ENCODE measurements around the gene ST3GAL3. TPM values are rescaled to one million over a fixed set of nuclear protein-coding genes. Genes with fewer than 3 reads are reported as not detected.

ST3GAL3 gene
- total and polyA plus RNA-seq, 12 donors, result 14.5 to 39.3 (median 31.7) TPM

DNA sequence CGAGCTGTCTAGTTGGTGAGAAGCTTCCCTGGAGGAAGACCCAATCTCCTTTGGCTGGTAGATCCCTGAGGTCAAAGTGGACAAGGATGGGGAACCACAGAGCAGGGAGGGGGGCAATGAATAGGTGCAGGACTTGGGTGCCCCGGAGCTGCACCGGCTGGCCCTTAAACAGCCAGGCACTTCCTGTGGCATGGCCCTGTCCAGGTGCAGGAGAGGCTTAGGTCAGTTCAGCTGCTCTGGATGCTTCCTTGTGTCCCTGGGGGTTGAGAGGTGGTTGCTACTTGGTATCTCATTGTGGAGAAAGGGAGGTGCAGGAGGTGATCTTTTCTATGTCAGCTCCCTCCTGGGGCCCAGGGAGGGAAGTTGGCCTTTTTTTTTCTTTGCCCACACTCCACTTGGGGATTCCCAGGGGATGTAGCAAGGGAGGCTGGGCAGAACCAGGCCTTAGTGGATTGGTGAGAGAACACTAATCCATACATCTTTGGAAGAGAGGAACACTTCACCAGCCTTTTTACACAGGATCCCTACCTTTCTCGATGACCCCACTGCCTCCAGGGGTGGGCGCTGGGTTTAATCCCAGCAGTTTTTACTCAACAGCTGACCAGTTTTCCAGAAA is 1.2 kb upstream of the ST3GAL3 start:
- ATAC-seq (peak in 1 of 8 donors; percentile 1), DNase-seq (no peak)
- Histone ChIP-seq H3K36me3 (peaks cover 0 to 64% (median 38%) of the 10 kb centered on the region in 9 donors), H3K9me3 (no peaks in the 10 kb centered on the region), H3K4me1 (peaks cover 6 to 32% (median 20%) of the 10 kb centered on the region in 9 donors), H3K27me3 (no peaks in the 10 kb centered on the region), H3K27ac (no peak overlapping the region), H3K4me3 (peak overlapping the region in 5 of 10 donors; percentile 76 to 96 (median 89))
- WGBS, 2 donors, result 74 to 85% methylated on average over 5 of the region's 5 CpGs
- intact Hi-C loops (cut with DNase I), result loop anchor here in 4 of 10 donors (5.0 to 10.0 kb wide), 4 partner anchors 49 to 241 kb away; partner anchors contain the start of genes KDM4A (in 2 of the 4) and IPO13 (in 1 of the 4)
- TF ChIP-seq, protein P1, sequence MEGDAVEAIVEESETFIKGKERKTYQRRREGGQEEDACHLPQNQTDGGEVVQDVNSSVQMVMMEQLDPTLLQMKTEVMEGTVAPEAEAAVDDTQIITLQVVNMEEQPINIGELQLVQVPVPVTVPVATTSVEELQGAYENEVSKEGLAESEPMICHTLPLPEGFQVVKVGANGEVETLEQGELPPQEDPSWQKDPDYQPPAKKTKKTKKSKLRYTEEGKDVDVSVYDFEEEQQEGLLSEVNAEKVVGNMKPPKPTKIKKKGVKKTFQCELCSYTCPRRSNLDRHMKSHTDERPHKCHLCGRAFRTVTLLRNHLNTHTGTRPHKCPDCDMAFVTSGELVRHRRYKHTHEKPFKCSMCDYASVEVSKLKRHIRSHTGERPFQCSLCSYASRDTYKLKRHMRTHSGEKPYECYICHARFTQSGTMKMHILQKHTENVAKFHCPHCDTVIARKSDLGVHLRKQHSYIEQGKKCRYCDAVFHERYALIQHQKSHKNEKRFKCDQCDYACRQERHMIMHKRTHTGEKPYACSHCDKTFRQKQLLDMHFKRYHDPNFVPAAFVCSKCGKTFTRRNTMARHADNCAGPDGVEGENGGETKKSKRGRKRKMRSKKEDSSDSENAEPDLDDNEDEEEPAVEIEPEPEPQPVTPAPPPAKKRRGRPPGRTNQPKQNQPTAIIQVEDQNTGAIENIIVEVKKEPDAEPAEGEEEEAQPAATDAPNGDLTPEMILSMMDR (IDR thresholded peaks at IDR 0.05), result no peak

- peak overlapping the region in 8 of 10 donors; percentile 0 to 89 (median 82) for H3K27ac ChIP-seq
- TF ChIP-seq, protein P1 (IDR thresholded peaks at IDR 0.05), result no peak
- H3K9me3 ChIP-seq, result no peaks in the 10 kb centered on the region
- H3K27me3 ChIP-seq, result no peaks in the 10 kb centered on the region
- ATAC-seq, result peak in 7 of 8 donors; percentile 2 to 46 (median 8)
- H3K4me3 ChIP-seq, result peak overlapping the region; percentile 37 to 96 (median 80)
- intact Hi-C loops (cut with DNase I), result loop anchor here in 4 of 10 donors (5.0 to 10.0 kb wide), 4 partner anchors 49 to 241 kb away; partner anchors contain the start of genes KDM4A (in 2 of the 4) and IPO13 (in 1 of the 4)
- 3 to 7% methylated on average over 30 of the region's 30 CpGs for WGBS, 2 donors
- H3K4me1 ChIP-seq, result peaks cover 6 to 38% (median 20%) of the 10 kb centered on the region in 9 donors
- DNase-seq, result no peak
- H3K36me3 ChIP-seq, result peaks cover 0 to 62% (median 32%) of the 10 kb centered on the region in 9 donors
Observed at GRCh38 chr1:43706598-43707189, 642 bp upstream of the ST3GAL3 start.

DNA sequence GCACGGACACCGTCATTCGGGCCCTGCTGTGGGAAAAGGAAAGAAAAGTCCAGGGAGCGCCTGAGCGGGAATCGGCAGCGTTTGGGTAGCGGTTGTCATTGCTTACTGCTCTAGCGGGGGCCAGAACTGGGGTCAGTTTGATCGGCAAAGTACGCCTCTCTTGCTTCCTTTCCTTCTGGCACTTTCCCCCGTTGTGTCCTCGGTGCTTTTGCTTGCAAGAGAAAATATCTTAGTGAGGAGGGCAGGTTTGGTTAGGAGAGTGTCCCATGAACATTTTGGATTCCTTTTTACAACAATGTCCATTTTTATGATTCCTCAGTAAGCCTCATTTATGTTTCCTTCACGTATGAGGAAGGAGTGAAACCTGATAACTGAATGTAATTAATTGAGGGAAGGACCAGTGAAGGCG is 670 bp downstream of the ST3GAL3 start:
- 1% methylated on average over 15 of the region's 15 CpGs for WGBS, 2 donors
- TF ChIP-seq, protein P1 (IDR thresholded peaks at IDR 0.05), result no peak
- Histone ChIP-seq H3K27me3 (no peaks in the 10 kb centered on the region), H3K4me3 (peak overlapping the region; percentile 68 to 96 (median 80)), H3K4me1 (peaks cover 6 to 43% (median 20%) of the 10 kb centered on the region in 9 donors), H3K36me3 (peaks cover 0 to 49% (median 19%) of the 10 kb centered on the region in 9 donors), H3K27ac (peak overlapping the region; percentile 25 to 89 (median 84)), H3K9me3 (no peaks in the 10 kb centered on the region)
- intact Hi-C loops (cut with DNase I), result loop anchor here in 4 of 10 donors (5.0 to 10.0 kb wide), 4 partner anchors 51 to 239 kb away; partner anchors contain the start of genes KDM4A (in 2 of the 4) and IPO13 (in 1 of the 4)
- no peak for ATAC-seq
- DNase-seq, result no peak

DNA sequence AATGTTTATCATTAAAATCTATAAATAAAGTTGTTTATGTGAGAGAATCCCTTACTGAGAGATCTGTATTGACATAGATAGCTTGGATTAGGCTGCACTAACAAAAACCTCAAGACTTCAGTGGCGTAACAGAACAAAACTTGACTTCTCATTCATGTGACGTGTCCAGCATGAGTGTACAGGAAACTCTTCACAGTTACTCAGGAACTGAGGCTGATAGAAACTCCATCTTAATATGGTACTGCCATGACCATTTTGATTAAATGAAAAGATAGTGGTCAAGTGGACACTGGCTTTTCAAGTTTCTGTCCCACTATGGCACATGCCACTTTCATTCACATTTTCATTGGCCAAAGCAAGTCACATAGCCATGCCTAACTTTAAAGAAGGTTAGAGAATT is 3.7 kb downstream of the ST3GAL3 start:
- no peak for ATAC-seq
- no peak overlapping the region for H3K4me3 ChIP-seq
- H3K9me3 ChIP-seq, result no peaks in the 10 kb centered on the region
- peaks cover 6 to 44% (median 20%) of the 10 kb centered on the region in 9 donors for H3K4me1 ChIP-seq
- intact Hi-C loops (cut with DNase I), result no loop called here
- 85 to 86% methylated on average over 2 of the region's 2 CpGs for WGBS, 2 donors
- TF ChIP-seq, protein P1 (IDR thresholded peaks at IDR 0.05), result no peak
- no peaks in the 10 kb centered on the region for H3K27me3 ChIP-seq
- no peak for DNase-seq
- H3K27ac ChIP-seq, result peak overlapping the region in 1 of 10 donors; percentile 37
- peaks cover 0 to 23% (median 0%) of the 10 kb centered on the region in 9 donors for H3K36me3 ChIP-seq
